GM21381 (cell line): Measurements from ENCODE around the gene RNU2-63P.
"Not testable (repeated sequence)": the region's sequence is repeated elsewhere in the genome, so short reads cannot be mapped to it uniquely, and the experiment has no call there.

Source experiments
- ATAC-seq: cut with Tn5 transposase; IDR thresholded peaks from one replicate; pipeline ENCODE4 v1.9.1; 2021; ENCODE audit warnings: mild to moderate bottlenecking, moderate library complexity; ENCODE audit not compliant: unreplicated experiment

The RNU2-63P gene

GRCh38 chr2:87987473-87987872, 28.9 kb downstream of the RNU2-63P start:
- not testable (repeated sequence) for ATAC-seq

- ATAC-seq: not testable (repeated sequence)
Measured at GRCh38 chr2:87985902-87986301, 30.4 kb downstream of the RNU2-63P start.

GRCh38 chr2:87981182-87981581, 35.2 kb downstream of the RNU2-63P start:
- not testable (repeated sequence) for ATAC-seq

GRCh38 chr2:87972385-87972784, 44.0 kb downstream of the RNU2-63P start:
- not testable (repeated sequence) for ATAC-seq
